Neuronal stem cell (in vitro differentiated cells): ENCODE results near the gene LILRA1.
A peak's percentile ranks its signal among the peaks of the same experiment; 100 is the strongest.
"Not testable (repeated sequence)": the region's sequence is repeated elsewhere in the genome, so short reads cannot be mapped to it uniquely, and the experiment has no call there.

Source experiments
- DNase-seq: peaks from one replicate; pipeline ENCODE4 v3.0.0-alpha.2; 2013; ENCODE audit warnings: low spot score
- H2AFZ ChIP-seq: one replicate; pipeline ENCODE4 v1.6.1; 2013; ENCODE audit warnings: mild to moderate bottlenecking, low read length, inconsistent platforms
- H2AK5ac ChIP-seq: 2 replicates; pipeline ENCODE4 v1.6.1; 2013; ENCODE audit warnings: low read depth, mild to moderate bottlenecking, inconsistent platforms, low read length, moderate library complexity, mixed read lengths
- H2BK120ac ChIP-seq: 2 replicates; pipeline ENCODE4 v1.6.1; 2013; ENCODE audit warnings: low read depth, mild to moderate bottlenecking, inconsistent platforms, low read length, moderate library complexity, mixed read lengths
- H2BK12ac ChIP-seq: one replicate; pipeline ENCODE4 v1.6.1; 2013; ENCODE audit warnings: low read length, inconsistent platforms
- H2BK15ac ChIP-seq: 2 replicates; pipeline ENCODE4 v1.6.1; 2013; ENCODE audit warnings: mild to moderate bottlenecking, low read length, inconsistent platforms, mixed read lengths
- H2BK5ac ChIP-seq: one replicate; pipeline ENCODE4 v1.6.1; 2013; ENCODE audit warnings: inconsistent platforms, mild to moderate bottlenecking, low read length, moderate library complexity
- H3K14ac ChIP-seq: one replicate; pipeline ENCODE4 v1.6.1; 2013; ENCODE audit warnings: low read length, inconsistent platforms
- H3K18ac ChIP-seq: 2 replicates; pipeline ENCODE4 v1.6.1; 2013; ENCODE audit warnings: low read length, inconsistent platforms
- H3K23ac ChIP-seq: 2 replicates; pipeline ENCODE4 v1.6.1; 2013; ENCODE audit warnings: low read depth, mild to moderate bottlenecking, mixed read lengths, low read length, inconsistent platforms; ENCODE audit not compliant: poor library complexity
- H3K27ac ChIP-seq: replicated peaks from 3 replicates; pipeline ENCODE4 v1.5.1; 2013; ENCODE audit warnings: low read length, inconsistent platforms
- H3K27me3 ChIP-seq, 3 experiments: 2 replicates each; pipeline ENCODE4 v1.6.1; 2013; ENCODE audit warnings: low read length in 3 of 3, mild to moderate bottlenecking in 2 of 3, inconsistent platforms in 1 of 3, low read depth in 1 of 3, mixed read lengths in 1 of 3, moderate library complexity in 1 of 3; ENCODE audit not compliant: control insufficient read depth in 3 of 3, insufficient read depth in 3 of 3
- H3K36me3 ChIP-seq, 2 donors: replicated peaks in 1 of 2; 2 replicates each; pipeline ENCODE4 v1.6.1; 2013; ENCODE audit warnings: low read length in 2 of 2; ENCODE audit not compliant: control insufficient read depth in 2 of 2, insufficient read depth in 2 of 2
- H3K4ac ChIP-seq: 2 replicates; pipeline ENCODE4 v1.6.1; 2013; ENCODE audit warnings: inconsistent platforms, mild to moderate bottlenecking, low read length, moderate library complexity
- H3K4me1 ChIP-seq, 2 donors: 1 replicate in 1 of 2; 2 replicates in 1 of 2; pipeline ENCODE4 v1.6.1; 2013; ENCODE audit warnings: low read length in 2 of 2, low read depth in 1 of 2; ENCODE audit not compliant: control insufficient read depth in 2 of 2, insufficient read depth in 1 of 2
- H3K4me2 ChIP-seq: one replicate; pipeline ENCODE4 v1.6.1; 2013; ENCODE audit warnings: mild to moderate bottlenecking, low read length, inconsistent platforms; ENCODE audit not compliant: insufficient read depth, poor library complexity, severe bottlenecking
- H3K4me3 ChIP-seq, 2 donors: 2 replicates each; pipeline ENCODE4 v1.5.1; 2013; ENCODE audit warnings: low read length in 2 of 2, mild to moderate bottlenecking in 2 of 2, inconsistent platforms in 1 of 2, moderate library complexity in 1 of 2
- H3K79me1 ChIP-seq: one replicate; pipeline ENCODE4 v1.6.1; 2013; ENCODE audit warnings: low read depth, mild to moderate bottlenecking, inconsistent platforms, low read length, moderate library complexity
- H3K9ac ChIP-seq: one replicate; pipeline ENCODE4 v1.6.1; 2013; ENCODE audit warnings: mild to moderate bottlenecking, low read depth, low read length, inconsistent platforms; ENCODE audit not compliant: poor library complexity
- H3K9me3 ChIP-seq, 2 donors: replicated peaks in 1 of 2; 2 replicates each; pipeline versions ENCODE3 to v1.6.1; 2013; ENCODE audit warnings: low read length in 2 of 2, mild to moderate bottlenecking in 2 of 2, inconsistent platforms in 1 of 2, low read depth in 1 of 2, mixed read lengths in 1 of 2, moderate library complexity in 1 of 2; ENCODE audit not compliant: control insufficient read depth in 2 of 2, insufficient read depth in 1 of 2
- H4K8ac ChIP-seq: one replicate; pipeline ENCODE4 v1.6.1; 2013; ENCODE audit warnings: low read depth, mild to moderate bottlenecking, inconsistent platforms, low read length, moderate library complexity
- H4K91ac ChIP-seq: one replicate; pipeline ENCODE4 v1.6.1; 2013; ENCODE audit warnings: low read length, low read depth, mild to moderate bottlenecking, inconsistent platforms; ENCODE audit not compliant: poor library complexity
- WGBS, 2 donors: extraction: QIAGEN DNeasy Blood & Tissue Kit; methylation state at CpG; one replicate each; pipeline ENCODE4 v1.1.7; 2013; ENCODE audit warnings: missing lambda C conversion rate in 2 of 2, mixed read lengths in 1 of 2; ENCODE audit not compliant: insufficient read length in 2 of 2, insufficient replicate concordance in 1 of 2; ENCODE audit errors: extremely low coverage in 2 of 2; 5-methylcytosine and 5-hydroxymethylcytosine counted together

The LILRA1 gene

GRCh38 chr19:54573330-54573872 is 20.0 kb upstream of the LILRA1 start, which contains the start of gene LILRA2:
TSS of gene LILRA2 (plus strand) at chr19:54573790. CDS start at chr19:54573879, 89 bp downstream.
- no peak for DNase-seq
- no peak within 1 kb of the TSS for H2BK5ac ChIP-seq
- no peak within 1 kb of the TSS for H2BK15ac ChIP-seq
- H3K18ac ChIP-seq, result no peak within 1 kb of the TSS
- H4K91ac ChIP-seq, result no peak within 1 kb of the TSS
- no peak within 1 kb of the TSS for H2BK12ac ChIP-seq
- no peak within 1 kb of the TSS for H4K8ac ChIP-seq
- H3K9me3 ChIP-seq, result peaks cover 0 to 39% of the 10 kb centered on the region in 2 donors
- no CpG with 5 or more reads among the region's 10 CpGs for WGBS, 2 donors
- no peak within 1 kb of the TSS for H3K27ac ChIP-seq
- no peak within 1 kb of the TSS for H2AFZ ChIP-seq
- H3K23ac ChIP-seq, result no peak within 1 kb of the TSS
- H2AK5ac ChIP-seq, result no peak within 1 kb of the TSS
- peaks cover 0 to 27% (median 0%) of the 10 kb centered on the region in 3 experiments for H3K27me3 ChIP-seq
- no peak within 1 kb of the TSS for H2BK120ac ChIP-seq
- no peaks in the 10 kb centered on the region for H3K79me1 ChIP-seq
- H3K36me3 ChIP-seq, result no peaks in the 10 kb centered on the region
- H3K9ac ChIP-seq, result no peak within 1 kb of the TSS
- peak within 1 kb of the TSS in 1 of 2 donors; percentile 42 for H3K4me3 ChIP-seq
- no peaks in the 10 kb centered on the region for H3K4me1 ChIP-seq
- H3K14ac ChIP-seq, result no peak within 1 kb of the TSS
- H3K4ac ChIP-seq, result no peak within 1 kb of the TSS
- no peak within 1 kb of the TSS for H3K4me2 ChIP-seq

DNA sequence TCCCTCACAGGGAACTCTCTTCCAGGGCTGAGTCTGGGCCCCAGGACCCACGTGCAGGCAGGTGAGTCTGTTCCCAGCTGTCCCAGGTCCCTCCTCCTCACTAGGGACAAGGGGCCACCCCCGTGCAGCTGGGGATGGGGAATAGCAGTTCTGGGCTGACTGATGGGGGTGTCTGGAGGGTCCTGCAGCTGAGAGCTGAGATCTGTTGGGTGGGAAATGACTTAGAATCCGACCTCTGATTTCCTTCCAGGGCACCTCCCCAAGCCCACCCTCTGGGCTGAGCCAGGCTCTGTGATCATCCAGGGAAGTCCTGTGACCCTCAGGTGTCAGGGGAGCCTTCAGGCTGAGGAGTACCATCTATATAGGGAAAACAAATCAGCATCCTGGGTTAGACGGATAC is 19.4 kb upstream of the LILRA1 start:
- Histone ChIP-seq H2BK5ac (no peak overlapping the region), H4K91ac (no peak overlapping the region), H2BK12ac (no peak overlapping the region), H3K14ac (no peak overlapping the region), H3K79me1 (no peaks in the 10 kb centered on the region), H3K27ac (no peak overlapping the region), H3K9me3 (peaks cover 0 to 36% of the 10 kb centered on the region in 2 donors), H2AFZ (no peak overlapping the region), H3K4me1 (no peaks in the 10 kb centered on the region), H4K8ac (no peak overlapping the region), H3K4ac (no peak overlapping the region), H3K4me3 (no peak overlapping the region), H2BK120ac (no peak overlapping the region), H2BK15ac (no peak overlapping the region), H3K9ac (no peak overlapping the region), H3K4me2 (no peak overlapping the region), H3K36me3 (no peaks in the 10 kb centered on the region), H3K27me3 (peaks cover 0 to 27% (median 0%) of the 10 kb centered on the region in 3 experiments), H3K23ac (no peak overlapping the region), H3K18ac (no peak overlapping the region), H2AK5ac (no peak overlapping the region)
- no peak for DNase-seq
- WGBS, 2 donors, result no CpG with 5 or more reads among the region's 4 CpGs

- Histone ChIP-seq H3K36me3 (no peaks in the 10 kb centered on the region), H3K4me1 (no peaks in the 10 kb centered on the region), H3K9me3 (peaks cover 0 to 33% of the 10 kb centered on the region in 2 donors), H3K27me3 (peaks cover 0 to 22% (median 0%) of the 10 kb centered on the region in 3 experiments), H2AK5ac (no peak overlapping the region), H3K79me1 (no peaks in the 10 kb centered on the region), H3K4ac (no peak overlapping the region), H2BK5ac (no peak overlapping the region), H4K8ac (no peak overlapping the region), H3K23ac (no peak overlapping the region), H3K27ac (no peak overlapping the region), H2AFZ (no peak overlapping the region), H2BK12ac (no peak overlapping the region), H3K4me3 (no peak overlapping the region), H4K91ac (no peak overlapping the region), H3K18ac (no peak overlapping the region), H3K14ac (no peak overlapping the region), H2BK15ac (no peak overlapping the region), H2BK120ac (no peak overlapping the region), H3K9ac (no peak overlapping the region), H3K4me2 (no peak overlapping the region)
- WGBS, 2 donors, result no CpG with 5 or more reads among the region's 12 CpGs
- no peak for DNase-seq
These were observed 18.8 kb upstream of the LILRA1 start for GRCh38 chr19:54574527-54575056.

DNA sequence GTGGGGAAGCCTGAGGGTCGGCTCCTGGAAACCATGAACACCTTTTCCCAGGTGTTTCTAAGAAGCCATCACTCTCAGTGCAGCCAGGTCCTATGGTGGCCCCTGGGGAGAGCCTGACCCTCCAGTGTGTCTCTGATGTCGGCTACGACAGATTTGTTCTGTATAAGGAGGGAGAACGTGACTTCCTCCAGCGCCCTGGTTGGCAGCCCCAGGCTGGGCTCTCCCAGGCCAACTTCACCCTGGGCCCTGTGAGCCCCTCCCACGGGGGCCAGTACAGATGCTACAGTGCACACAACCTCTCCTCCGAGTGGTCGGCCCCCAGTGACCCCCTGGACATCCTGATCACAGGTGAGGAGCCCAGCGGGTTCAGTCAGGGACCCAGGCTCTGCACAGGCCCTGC is 18.2 kb upstream of the LILRA1 start:
- peaks cover 0 to 21% (median 0%) of the 10 kb centered on the region in 3 experiments for H3K27me3 ChIP-seq
- not testable (repeated sequence) for H2BK5ac ChIP-seq, H2BK15ac ChIP-seq, DNase-seq, H3K14ac ChIP-seq, H3K4me1 ChIP-seq, H2AK5ac ChIP-seq, H2BK12ac ChIP-seq, H4K8ac ChIP-seq, H3K4me2 ChIP-seq, H3K4ac ChIP-seq, H3K36me3 ChIP-seq, H4K91ac ChIP-seq, H3K23ac ChIP-seq, H3K79me1 ChIP-seq, H3K9ac ChIP-seq, H3K18ac ChIP-seq, H2BK120ac ChIP-seq, H3K27ac ChIP-seq, H2AFZ ChIP-seq, H3K4me3 ChIP-seq
- H3K9me3 ChIP-seq, result peaks cover 0 to 32% of the 10 kb centered on the region in 2 donors
- WGBS, 2 donors, result no CpG with 5 or more reads among the region's 9 CpGs
